Gastroesophageal sphincter (tissue), 4 donors: Measurements from ENCODE around the gene CSN2. TPM values are rescaled to one million over a fixed set of nuclear protein-coding genes. Genes with fewer than 3 reads are reported as not detected.

Experiments used
- ATAC-seq: fragments of 150-250 bp; one replicate; pipeline ENCODE4 v1.9.1; 2016; ENCODE audit warnings: mild to moderate bottlenecking, moderate library complexity
- H3K27ac ChIP-seq, 4 donors: fragments of 200-600 bp; sonication (generic) in 3 of 4; 1 replicate in 3 of 4; 2 replicates in 1 of 4; pipeline ENCODE4 v1.5.1; 2016 to 2019
- H3K27me3 ChIP-seq: fragments of 200-600 bp; sonication (generic); one replicate; pipeline ENCODE4 v1.5.1; 2019
- H3K36me3 ChIP-seq, 2 donors: fragments of 200-600 bp; sonication (generic); one replicate each; pipeline ENCODE4 v1.5.1; 2019; ENCODE audit warnings: control low read depth in 1 of 2
- H3K4me1 ChIP-seq, 3 donors: fragments of 200-600 bp; sonication (generic); 1 replicate in 2 of 3; 2 replicates in 1 of 3; pipeline ENCODE4 v1.5.1; 2016 to 2019; ENCODE audit warnings: control low read depth in 2 of 3
- H3K4me3 ChIP-seq, 2 donors: fragments of 200-600 bp; sonication (generic); one replicate each; pipeline ENCODE4 v1.5.1; 2019; ENCODE audit warnings: mild to moderate bottlenecking in 1 of 2, moderate library complexity in 1 of 2
- H3K9me3 ChIP-seq, 3 donors: fragments of 200-600 bp; sonication (generic); one replicate each; pipeline ENCODE4 v1.5.1; 2017 to 2019; ENCODE audit warnings: control low read depth in 2 of 3
- EP300 ChIP-seq: sonication (generic); formaldehyde crosslinking; IDR thresholded peaks from one replicate; pipeline ENCODE4 v1.6.1; 2017; ENCODE audit warnings: antibody characterized with exemption, mild to moderate bottlenecking
- POLR2A ChIP-seq, 2 donors: fragments of 450-650 bp; IDR thresholded peaks; one replicate each; pipeline ENCODE4 v1.6.1; 2017; ENCODE audit warnings: antibody characterized with exemption in 2 of 2, mild to moderate bottlenecking in 2 of 2, moderate library complexity in 1 of 2
- POLR2AphosphoS5 ChIP-seq: sonication (generic); formaldehyde crosslinking; IDR thresholded peaks from one replicate; pipeline ENCODE4 v1.6.1; 2017; ENCODE audit warnings: antibody characterized with exemption
- WGBS, 2 donors: methylation state at CpG; one replicate each; pipeline ENCODE4 v1.1.5; 2018; ENCODE audit warnings: low coverage in 1 of 2; 5-methylcytosine and 5-hydroxymethylcytosine counted together
- total RNA-seq, 4 donors: library from RNA; depleted of rRNA; stranded (reverse); fragments of >200 nt; gene quantifications; one replicate each; pipeline ENCODE4 v1.1.0, GENCODE V29; 2016
- TF ChIP-seq, protein P1 (sequence below), 4 experiments: fragments of 200-600 bp in 2 of 4; fragments of 450-650 bp in 2 of 4; sonication (generic) in 1 of 4; IDR thresholded peaks; one replicate each; pipeline ENCODE4 v1.5.1; 2017 to 2019; ENCODE audit warnings: antibody characterized with exemption in 4 of 4, mild to moderate bottlenecking in 2 of 4, moderate library complexity in 2 of 4

The CSN2 gene
- total RNA-seq, 4 donors from 2014 or later: not detected

- 75% methylated on average over 2 of the region's 2 CpGs; no CpG with 5 or more reads in 1 of the 2 donors for WGBS, 2 donors
- H3K9me3 ChIP-seq: no peaks in the 10 kb centered on the region
- H3K4me3 ChIP-seq: no peak overlapping the region
- TF ChIP-seq EP300 (no peak), POLR2A (IDR thresholded peaks at IDR 0.05) (no peak), POLR2AphosphoS5 (no peak)
- TF ChIP-seq, protein P1, sequence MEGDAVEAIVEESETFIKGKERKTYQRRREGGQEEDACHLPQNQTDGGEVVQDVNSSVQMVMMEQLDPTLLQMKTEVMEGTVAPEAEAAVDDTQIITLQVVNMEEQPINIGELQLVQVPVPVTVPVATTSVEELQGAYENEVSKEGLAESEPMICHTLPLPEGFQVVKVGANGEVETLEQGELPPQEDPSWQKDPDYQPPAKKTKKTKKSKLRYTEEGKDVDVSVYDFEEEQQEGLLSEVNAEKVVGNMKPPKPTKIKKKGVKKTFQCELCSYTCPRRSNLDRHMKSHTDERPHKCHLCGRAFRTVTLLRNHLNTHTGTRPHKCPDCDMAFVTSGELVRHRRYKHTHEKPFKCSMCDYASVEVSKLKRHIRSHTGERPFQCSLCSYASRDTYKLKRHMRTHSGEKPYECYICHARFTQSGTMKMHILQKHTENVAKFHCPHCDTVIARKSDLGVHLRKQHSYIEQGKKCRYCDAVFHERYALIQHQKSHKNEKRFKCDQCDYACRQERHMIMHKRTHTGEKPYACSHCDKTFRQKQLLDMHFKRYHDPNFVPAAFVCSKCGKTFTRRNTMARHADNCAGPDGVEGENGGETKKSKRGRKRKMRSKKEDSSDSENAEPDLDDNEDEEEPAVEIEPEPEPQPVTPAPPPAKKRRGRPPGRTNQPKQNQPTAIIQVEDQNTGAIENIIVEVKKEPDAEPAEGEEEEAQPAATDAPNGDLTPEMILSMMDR (IDR thresholded peaks at IDR 0.05): no peak
- H3K27ac ChIP-seq: no peak overlapping the region
- no peaks in the 10 kb centered on the region for H3K4me1 ChIP-seq
- H3K36me3 ChIP-seq: no peaks in the 10 kb centered on the region
- ATAC-seq: no peak
- H3K27me3 ChIP-seq: no peaks in the 10 kb centered on the region
Measured at GRCh38 chr4:69910016-69910782, 55.3 kb downstream of the CSN2 start.

DNA sequence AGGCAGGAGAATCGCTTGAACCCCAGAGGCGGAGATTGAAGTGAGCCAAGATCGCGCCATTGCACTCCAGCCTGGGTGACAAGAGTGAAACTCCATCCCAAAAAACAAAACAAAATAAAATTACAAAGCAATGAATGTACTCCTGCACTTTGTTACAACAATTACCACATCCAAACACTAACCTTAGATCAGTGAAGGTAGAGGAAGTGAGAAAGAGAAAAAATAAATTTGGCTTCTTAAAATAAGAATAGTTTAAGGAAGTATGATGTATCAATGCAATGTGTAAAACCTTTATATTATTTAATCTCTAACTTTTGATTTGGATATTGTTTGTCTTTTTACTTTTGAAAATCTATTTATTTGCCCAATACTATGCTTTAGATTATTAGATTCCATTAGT lies 56.3 kb downstream of the CSN2 start:
- Histone ChIP-seq H3K27me3 (no peaks in the 10 kb centered on the region), H3K9me3 (no peaks in the 10 kb centered on the region), H3K27ac (no peak overlapping the region), H3K36me3 (no peaks in the 10 kb centered on the region), H3K4me3 (no peak overlapping the region), H3K4me1 (no peaks in the 10 kb centered on the region)
- 91 to 100% methylated on average over 2 to 4 of the region's 4 CpGs for WGBS, 2 donors
- TF ChIP-seq POLR2AphosphoS5 (no peak), POLR2A (IDR thresholded peaks at IDR 0.05) (no peak), EP300 (no peak)
- TF ChIP-seq, protein P1 (IDR thresholded peaks at IDR 0.05): no peak
- no peak for ATAC-seq

DNA sequence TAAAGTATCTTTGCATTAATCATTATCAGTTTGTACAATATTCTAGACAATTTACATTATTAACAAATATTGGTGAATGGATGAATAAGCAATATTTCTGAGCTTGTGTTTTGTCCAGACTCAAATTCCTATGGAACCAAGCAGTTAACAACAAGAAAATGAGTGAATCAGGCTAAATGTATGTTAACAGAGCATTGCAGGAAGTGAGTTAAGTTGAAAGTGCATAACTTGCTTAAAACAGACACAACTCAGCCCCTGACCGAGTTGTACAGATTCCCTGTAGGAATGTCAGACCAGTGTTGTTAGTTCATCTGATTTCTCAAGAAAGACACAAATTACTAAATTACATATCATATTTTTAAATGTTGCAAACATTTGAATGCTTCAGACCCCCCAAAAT lies 58.4 kb downstream of the CSN2 start:
- Histone ChIP-seq H3K27ac (no peak overlapping the region), H3K27me3 (no peaks in the 10 kb centered on the region), H3K9me3 (no peaks in the 10 kb centered on the region), H3K36me3 (no peaks in the 10 kb centered on the region), H3K4me1 (no peaks in the 10 kb centered on the region), H3K4me3 (no peak overlapping the region)
- WGBS, 2 donors: 6 to 41% methylated on average over 1 of the region's 1 CpG
- no peak for ATAC-seq
- TF ChIP-seq POLR2A (IDR thresholded peaks at IDR 0.05) (no peak), POLR2AphosphoS5 (no peak), EP300 (no peak)
- TF ChIP-seq, protein P1 (IDR thresholded peaks at IDR 0.05): no peak

Other genes starting within 250 kb of the CSN2 start
- gene SULT1B1, start 205.1 kb downstream of the CSN2 start, total RNA-seq: 1 to 10 TPM in 1 of 4 donors, under 1 TPM in 3; 0.27 to 1.3 (median 0.87) TPM
- gene SULT1E1, start 105.6 kb downstream of the CSN2 start, total RNA-seq: not detected
- gene CSN1S1, start 34.7 kb downstream of the CSN2 start, total RNA-seq: not detected
- gene STATH, start 30.2 kb upstream of the CSN2 start, total RNA-seq: not detected
- not detected for gene HTN3, start 62.7 kb upstream of the CSN2 start, total RNA-seq
- gene HTN1, start 84.7 kb upstream of the CSN2 start, total RNA-seq: not detected
- gene PRR27, start 188.5 kb upstream of the CSN2 start, total RNA-seq: not detected
- gene ODAM, start 230.0 kb upstream of the CSN2 start, total RNA-seq: 1 to 10 TPM in 1 of 4 donors, not detected in 3; 1.1 TPM